Measurements from ENCODE around the gene SPATA31C1. TPM values are rescaled to one million over a fixed set of nuclear protein-coding genes. Genes with fewer than 3 reads are reported as not detected.

Gene SPATA31C1
- total and polyA plus RNA-seq, 2 of the 8 experiments (the other 6 are each of a cell fraction or from before 2014, with no cell fraction given), result 0.15 TPM; not detected in 1

GRCh38 chr9:87886210-87886932, 31.4 kb upstream of the SPATA31C1 start:
- CTCF ChIA-PET (ENCODE audit: partially characterized antibody), result interaction anchor here (1.0 to 1.7 kb wide), 2 partner anchors 9 to 52 kb away, joined by 3 to 5 read pairs; no protein-coding TSS in a partner anchor
- no peak for TF ChIP-seq JUN (IDR thresholded peaks at IDR 0.05; ENCODE audit: low read depth, low read length)
- no peak for TF ChIP-seq RAD21 (IDR thresholded peaks at IDR 0.05 in 1 of 2, conservative IDR thresholded peaks at IDR 0.05 in 1 of 2; ENCODE audit: low read depth in 2 of 2, low read length in 2 of 2)
- no peak for TF ChIP-seq SUZ12 (IDR thresholded peaks at IDR 0.05; ENCODE audit: low read length)
- TF ChIP-seq, protein P1, sequence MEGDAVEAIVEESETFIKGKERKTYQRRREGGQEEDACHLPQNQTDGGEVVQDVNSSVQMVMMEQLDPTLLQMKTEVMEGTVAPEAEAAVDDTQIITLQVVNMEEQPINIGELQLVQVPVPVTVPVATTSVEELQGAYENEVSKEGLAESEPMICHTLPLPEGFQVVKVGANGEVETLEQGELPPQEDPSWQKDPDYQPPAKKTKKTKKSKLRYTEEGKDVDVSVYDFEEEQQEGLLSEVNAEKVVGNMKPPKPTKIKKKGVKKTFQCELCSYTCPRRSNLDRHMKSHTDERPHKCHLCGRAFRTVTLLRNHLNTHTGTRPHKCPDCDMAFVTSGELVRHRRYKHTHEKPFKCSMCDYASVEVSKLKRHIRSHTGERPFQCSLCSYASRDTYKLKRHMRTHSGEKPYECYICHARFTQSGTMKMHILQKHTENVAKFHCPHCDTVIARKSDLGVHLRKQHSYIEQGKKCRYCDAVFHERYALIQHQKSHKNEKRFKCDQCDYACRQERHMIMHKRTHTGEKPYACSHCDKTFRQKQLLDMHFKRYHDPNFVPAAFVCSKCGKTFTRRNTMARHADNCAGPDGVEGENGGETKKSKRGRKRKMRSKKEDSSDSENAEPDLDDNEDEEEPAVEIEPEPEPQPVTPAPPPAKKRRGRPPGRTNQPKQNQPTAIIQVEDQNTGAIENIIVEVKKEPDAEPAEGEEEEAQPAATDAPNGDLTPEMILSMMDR (IDR thresholded peaks at IDR 0.05; ENCODE audit: control extremely low read depth in 1 of 3, insufficient read depth in 1 of 3, low read depth in 1 of 3, low read length in 3 of 3), result no peak
- TF ChIP-seq ZNF274 (IDR thresholded peaks at IDR 0.05; ENCODE audit: borderline replicate concordance, extremely low read depth, low read length), result no peak
- no peak for TF ChIP-seq NANOG (IDR thresholded peaks at IDR 0.05; ENCODE audit: insufficient read depth, low read depth, low read length, poor library complexity, severe bottlenecking)
- no peak for TF ChIP-seq TAF1 (IDR thresholded peaks at IDR 0.05; ENCODE audit: low read depth, low read length)
- TF ChIP-seq CTBP2 (IDR thresholded peaks at IDR 0.05; ENCODE audit: borderline replicate concordance, insufficient read depth, insufficient read length, low read length), result no peak
- no peak for TF ChIP-seq GTF2F1 (IDR thresholded peaks at IDR 0.05; ENCODE audit: borderline replicate concordance, low read depth, low read length)

More at GRCh38 chr9:87886210-87886932, 31.4 kb upstream of the SPATA31C1 start:
- POLR2A ChIA-PET (ENCODE audit: partially characterized antibody), result no interaction called here
- Histone ChIP-seq H3K79me2 (ENCODE audit: control insufficient read depth in 1 of 2, insufficient read depth in 2 of 2, low read length in 2 of 2) (no peaks in the 10 kb centered on the region), H3K4me1 (replicated peaks in 1 of 4; ENCODE audit: control insufficient read depth in 3 of 4, insufficient read depth in 4 of 4, low read length in 3 of 4) (peaks cover 0 to 12% (median 1%) of the 10 kb centered on the region in 4 experiments; a peak in 5 of 7 replicates), H2BK5ac (ENCODE audit: low read depth, low read length) (no peak overlapping the region), H2BK15ac (ENCODE audit: low read length) (no peak overlapping the region), H3K18ac (ENCODE audit: extremely low read depth, low read length) (no peak overlapping the region), H3K14ac (ENCODE audit: insufficient read length) (no peak overlapping the region), H3K27ac (ENCODE audit: low read depth, low read length) (no peak overlapping the region), H2BK12ac (ENCODE audit: low read depth, low read length) (no peak overlapping the region), H4K20me1 (replicated peaks in 1 of 2; ENCODE audit: control insufficient read depth in 1 of 2, insufficient read depth in 2 of 2, low read length in 2 of 2) (no peaks in the 10 kb centered on the region), H2BK20ac (ENCODE audit: low read length) (no peak overlapping the region), H3K9me3 (ENCODE audit: insufficient read depth in 2 of 2, low read depth in 1 of 2, low read length in 1 of 2) (no peaks in the 10 kb centered on the region), H3K27me3 (replicated peaks in 1 of 4; ENCODE audit: control insufficient read depth in 3 of 4, extremely low read depth in 1 of 4, insufficient read depth in 3 of 4, low read length in 3 of 4) (no peaks in the 10 kb centered on the region), H3K4me2 (ENCODE audit: insufficient read depth in 1 of 2, low read depth in 2 of 2, low read length in 2 of 2) (no peak overlapping the region), H4K5ac (ENCODE audit: insufficient read length, low read depth, low read length) (no peak overlapping the region), H3K23ac (ENCODE audit: insufficient read length) (no peak overlapping the region), H2AK5ac (ENCODE audit: low read depth, low read length) (no peak overlapping the region), H3K23me2 (ENCODE audit: low read depth, low read length) (no peaks in the 10 kb centered on the region), H3K36me3 (ENCODE audit: control insufficient read depth in 2 of 4, insufficient read depth in 4 of 4, low read length in 3 of 4) (no peaks in the 10 kb centered on the region), H3K4me3 (ENCODE audit: extremely low read depth in 1 of 4, insufficient read depth in 2 of 4, low read depth in 3 of 4, low read length in 4 of 4) (no peak overlapping the region), H3K9ac (replicated peaks in 1 of 4; ENCODE audit: extremely low read depth in 1 of 4, low read depth in 3 of 4, low read length in 3 of 4) (no peak overlapping the region), H2BK120ac (replicated peaks; ENCODE audit: low read depth, low read length) (no peak overlapping the region), H3K56ac (replicated peaks; ENCODE audit: insufficient read length, low read depth, low read length) (no peak overlapping the region), H2AFZ (ENCODE audit: low read length) (no peak overlapping the region), H3K79me1 (ENCODE audit: low read depth, low read length) (no peaks in the 10 kb centered on the region), H4K91ac (replicated peaks; ENCODE audit: insufficient read length, low read length) (no peak overlapping the region), H3K4ac (replicated peaks; ENCODE audit: insufficient read length, low read depth, low read length) (no peak overlapping the region), H4K8ac (ENCODE audit: extremely low read depth, insufficient read depth, low read length) (no peak overlapping the region)
- 90% methylated on average over 11 of the region's 11 CpGs; no CpG with 5 or more reads in 1 of the 2 experiments for WGBS, 2 experiments (ENCODE audit: extremely low coverage in 1 of 2, insufficient coverage in 1 of 2, insufficient read length in 1 of 2, insufficient replicate concordance in 2 of 2, low coverage in 1 of 2, low lambda C conversion rate in 2 of 2, missing lambda C conversion rate in 1 of 2)
- DNase-seq (ENCODE audit: low read depth in 1 of 2, low spot score in 2 of 2) (no peak), FAIRE-seq (no peak)
